ENCODE results near the gene CPSF7.
"Not testable (repeated sequence)": the region's sequence is repeated elsewhere in the genome, so short reads cannot be mapped to it uniquely, and the experiment has no call there.

The CPSF7 gene

GRCh38 chr11:61429691-61430582 is at the start of gene CPSF7, which contains the start of gene SDHAF2:
Gene CPSF7 (minus strand): TSS chr11:61429975. CDS start chr11:61429235, 740 bp downstream.
Gene SDHAF2 (plus strand): TSS chr11:61430124. CDS start chr11:61430147, 23 bp downstream.
- no peaks in the 10 kb centered on the region for H3K27me3 Mint-ChIP-seq
- H3K4me3 Mint-ChIP-seq: peak within 1 kb of the TSS; percentile 96
- H3K9me3 Mint-ChIP-seq: no peaks in the 10 kb centered on the region
- H3K27ac Mint-ChIP-seq: peak within 1 kb of the TSS; percentile 99
- H3K4me1 Mint-ChIP-seq (ENCODE audit: low read depth): peaks cover 40% of the 10 kb centered on the region
- peaks cover 86% of the 10 kb centered on the region for H3K36me3 Mint-ChIP-seq (ENCODE audit: low read depth)
- intact Hi-C loops (cut with micrococcal nuclease): no loop called here

- H3K27me3 Mint-ChIP-seq: peaks cover 23% of the 10 kb centered on the region
- intact Hi-C loops (cut with micrococcal nuclease): loop anchor here (1.0 kb wide), 1 partner anchor 40 kb away; no protein-coding TSS in a partner anchor
- no peak overlapping the region for H3K4me3 Mint-ChIP-seq
- H3K9me3 Mint-ChIP-seq: no peaks in the 10 kb centered on the region
- peaks cover 10% of the 10 kb centered on the region for H3K36me3 Mint-ChIP-seq (ENCODE audit: low read depth)
- H3K27ac Mint-ChIP-seq: peak overlapping the region; percentile 37
- H3K4me1 Mint-ChIP-seq (ENCODE audit: low read depth): peaks cover 50% of the 10 kb centered on the region
These were observed 48.0 kb upstream of the CPSF7 start for GRCh38 chr11:61477727-61478148.

- H3K4me1 Mint-ChIP-seq (ENCODE audit: low read depth): peaks cover 54% of the 10 kb centered on the region
These were observed 47.4 kb upstream of the CPSF7 start for GRCh38 chr11:61477126-61477525.

GRCh38 chr11:61476371-61476770 is 46.6 kb upstream of the CPSF7 start:
- intact Hi-C loops (cut with micrococcal nuclease): no loop called here
- Mint-ChIP-seq H3K36me3 (ENCODE audit: low read depth) (peaks cover 11% of the 10 kb centered on the region), H3K4me1 (ENCODE audit: low read depth) (peaks cover 57% of the 10 kb centered on the region), H3K9me3 (no peaks in the 10 kb centered on the region), H3K27me3 (peaks cover 19% of the 10 kb centered on the region), H3K27ac (peak overlapping the region; percentile 75), H3K4me3 (no peak overlapping the region)

More at GRCh38 chr11:61477126-61477525, 47.4 kb upstream of the CPSF7 start:
- H3K4me3 Mint-ChIP-seq: no peak overlapping the region
- peak overlapping the region; percentile 75 for H3K27ac Mint-ChIP-seq
- peaks cover 22% of the 10 kb centered on the region for H3K27me3 Mint-ChIP-seq
- H3K36me3 Mint-ChIP-seq (ENCODE audit: low read depth): peaks cover 10% of the 10 kb centered on the region
- intact Hi-C loops (cut with micrococcal nuclease): loop anchor here (1.0 kb wide), 1 partner anchor 40 kb away; no protein-coding TSS in a partner anchor
- no peaks in the 10 kb centered on the region for H3K9me3 Mint-ChIP-seq

GRCh38 chr11:61475433-61475832 is 45.7 kb upstream of the CPSF7 start:
- peaks cover 20% of the 10 kb centered on the region for H3K36me3 Mint-ChIP-seq (ENCODE audit: low read depth)
- H3K9me3 Mint-ChIP-seq: no peaks in the 10 kb centered on the region
- H3K4me1 Mint-ChIP-seq (ENCODE audit: low read depth): peaks cover 61% of the 10 kb centered on the region
- intact Hi-C loops (cut with micrococcal nuclease): no loop called here
- no peak overlapping the region for H3K4me3 Mint-ChIP-seq
- peak overlapping the region; percentile 89 for H3K27ac Mint-ChIP-seq
- peaks cover 17% of the 10 kb centered on the region for H3K27me3 Mint-ChIP-seq

- intact Hi-C loops (cut with micrococcal nuclease): no loop called here
These were observed 44.4 kb upstream of the CPSF7 start for GRCh38 chr11:61474013-61474643.

GRCh38 chr11:61473370-61474012 is 43.7 kb upstream of the CPSF7 start:
- peak overlapping the region; percentile 89 for H3K27ac Mint-ChIP-seq
- H3K9me3 Mint-ChIP-seq: no peaks in the 10 kb centered on the region

More at GRCh38 chr11:61474013-61474643, 44.4 kb upstream of the CPSF7 start:
- Mint-ChIP-seq H3K4me3 (peak overlapping the region; percentile 7), H3K4me1 (ENCODE audit: low read depth) (peaks cover 61% of the 10 kb centered on the region), H3K27me3 (peaks cover 15% of the 10 kb centered on the region), H3K9me3 (no peaks in the 10 kb centered on the region), H3K27ac (peak overlapping the region; percentile 89), H3K36me3 (ENCODE audit: low read depth) (peaks cover 32% of the 10 kb centered on the region)

GRCh38 chr11:61472868-61473267 is 43.1 kb upstream of the CPSF7 start:
- no peaks in the 10 kb centered on the region for H3K9me3 Mint-ChIP-seq
- H3K4me3 Mint-ChIP-seq: no peak overlapping the region
- H3K36me3 Mint-ChIP-seq (ENCODE audit: low read depth): peaks cover 44% of the 10 kb centered on the region
- H3K27me3 Mint-ChIP-seq: peaks cover 4% of the 10 kb centered on the region
- intact Hi-C loops (cut with micrococcal nuclease): no loop called here
- H3K4me1 Mint-ChIP-seq (ENCODE audit: low read depth): peaks cover 55% of the 10 kb centered on the region
- H3K27ac Mint-ChIP-seq: peak overlapping the region; percentile 89

More at GRCh38 chr11:61473370-61474012, 43.7 kb upstream of the CPSF7 start:
- intact Hi-C loops (cut with micrococcal nuclease): no loop called here
- Mint-ChIP-seq H3K27me3 (peaks cover 10% of the 10 kb centered on the region), H3K4me3 (no peak overlapping the region), H3K36me3 (ENCODE audit: low read depth) (peaks cover 38% of the 10 kb centered on the region), H3K4me1 (ENCODE audit: low read depth) (peaks cover 59% of the 10 kb centered on the region)

- no peaks in the 10 kb centered on the region for H3K27me3 Mint-ChIP-seq
- H3K4me1 Mint-ChIP-seq (ENCODE audit: low read depth): peaks cover 52% of the 10 kb centered on the region
- peaks cover 50% of the 10 kb centered on the region for H3K36me3 Mint-ChIP-seq (ENCODE audit: low read depth)
- peak overlapping the region; percentile 89 for H3K27ac Mint-ChIP-seq
- intact Hi-C loops (cut with micrococcal nuclease): no loop called here
- no peak overlapping the region for H3K4me3 Mint-ChIP-seq
- no peaks in the 10 kb centered on the region for H3K9me3 Mint-ChIP-seq
These were observed 42.5 kb upstream of the CPSF7 start for GRCh38 chr11:61472282-61472681.

- Mint-ChIP-seq H3K27me3 (no peaks in the 10 kb centered on the region), H3K4me1 (ENCODE audit: low read depth) (peaks cover 18% of the 10 kb centered on the region), H3K9me3 (no peaks in the 10 kb centered on the region), H3K36me3 (ENCODE audit: low read depth) (peaks cover 59% of the 10 kb centered on the region), H3K4me3 (no peak overlapping the region), H3K27ac (peak overlapping the region; percentile 43)
- intact Hi-C loops (cut with micrococcal nuclease): no loop called here
These were observed 38.2 kb upstream of the CPSF7 start for GRCh38 chr11:61468002-61468401.

- H3K27me3 Mint-ChIP-seq; intact Hi-C loops (cut with micrococcal nuclease); H3K9me3 Mint-ChIP-seq; H3K4me3 Mint-ChIP-seq: not testable (repeated sequence)
- Mint-ChIP-seq H3K36me3 (ENCODE audit: low read depth) (peaks cover 62% of the 10 kb centered on the region), H3K4me1 (ENCODE audit: low read depth) (peaks cover 14% of the 10 kb centered on the region), H3K27ac (peak overlapping the region; percentile 43)
These were observed 37.8 kb upstream of the CPSF7 start for GRCh38 chr11:61467602-61468001.

GRCh38 chr11:61460986-61461385 is 31.2 kb upstream of the CPSF7 start:
- Mint-ChIP-seq H3K4me1 (ENCODE audit: low read depth) (peaks cover 6% of the 10 kb centered on the region), H3K9me3 (no peaks in the 10 kb centered on the region), H3K4me3 (no peak overlapping the region), H3K27me3 (no peaks in the 10 kb centered on the region), H3K36me3 (ENCODE audit: low read depth) (peaks cover 37% of the 10 kb centered on the region), H3K27ac (no peak overlapping the region)
- intact Hi-C loops (cut with micrococcal nuclease): no loop called here

- Mint-ChIP-seq H3K36me3 (ENCODE audit: low read depth) (peaks cover 39% of the 10 kb centered on the region), H3K4me3 (no peak overlapping the region), H3K27me3 (no peaks in the 10 kb centered on the region), H3K9me3 (no peaks in the 10 kb centered on the region), H3K27ac (no peak overlapping the region), H3K4me1 (ENCODE audit: low read depth) (peaks cover 6% of the 10 kb centered on the region)
- intact Hi-C loops (cut with micrococcal nuclease): no loop called here
These were observed 30.7 kb upstream of the CPSF7 start for GRCh38 chr11:61460474-61460881.

Measured in dendritic cell treated with granulocyte-macrophage colony-stimulating factor and Interleukin-4, amounts not matched to agents 40 ng/mL and 50 ng/mL, for 4 days (primary cell).